Measurements from ENCODE around the gene RNF130. TPM values are rescaled to one million over a fixed set of nuclear protein-coding genes. Genes with fewer than 3 reads are reported as not detected.

Gene RNF130
- total and polyA plus RNA-seq, 9 of the 15 experiments (the other 6 are each of a cell fraction or from before 2014, with no cell fraction given): 5.8 to 39.4 (median 27.1) TPM

DNA sequence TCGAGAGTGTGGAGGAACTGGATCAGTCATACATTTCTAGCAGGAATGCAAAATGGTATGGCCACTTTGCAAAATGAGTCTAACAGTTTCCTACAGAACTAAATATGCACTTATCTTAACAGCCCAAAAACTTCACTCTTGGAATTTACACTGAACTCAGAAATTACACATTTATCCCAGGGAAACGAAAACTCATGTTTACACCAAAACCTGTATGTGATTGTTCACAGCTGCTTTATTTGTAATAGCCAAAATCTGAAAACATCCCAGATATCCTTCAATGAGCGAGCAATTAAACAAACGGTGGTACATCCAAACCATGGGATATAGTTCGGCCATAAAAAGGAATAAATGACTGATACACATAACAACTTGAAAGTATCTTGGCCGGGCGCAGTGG lies 62.0 kb downstream of the RNF130 start:
- H3K4me3 ChIP-seq: no peak overlapping the region
- H2AFZ ChIP-seq (ENCODE audit: low read depth, low read length): no peak overlapping the region
- H3K9me3 ChIP-seq (replicated peaks; ENCODE audit: control insufficient read depth, insufficient read depth, low read depth, low read length): no peaks in the 10 kb centered on the region
- no peak for FAIRE-seq
- DNase-seq (ENCODE audit: extremely low read depth in 1 of 4, low spot score in 3 of 4): no peak
- ChIA-PET POLR2A (no interaction called here), CTCF (ENCODE audit: low intra/inter-chr PET ratio) (no interaction called here)
- TF ChIP-seq WHSC1 (IDR thresholded peaks at IDR 0.05; ENCODE audit: low read length) (no peak), SMARCB1 (IDR thresholded peaks at IDR 0.05; ENCODE audit: insufficient read length, low read depth) (no peak), FOXA1 (IDR thresholded peaks at IDR 0.05; ENCODE audit: borderline replicate concordance) (no peak), CTBP1 (IDR thresholded peaks at IDR 0.05; ENCODE audit: borderline replicate concordance) (no peak), TGIF2 (CRISPR knock-in tag; IDR thresholded peaks at IDR 0.05) (no peak), ZNF77 (CRISPR knock-in tag; IDR thresholded peaks at IDR 0.05) (no peak), SP2 (IDR thresholded peaks at IDR 0.05; ENCODE audit: extremely low read depth, low read depth, low read length, poor library complexity, severe bottlenecking) (no peak), ZFP36 (IDR thresholded peaks at IDR 0.05; ENCODE audit: low read depth, low read length, partially characterized antibody) (no peak), KAT2B (IDR thresholded peaks at IDR 0.05; ENCODE audit: low read depth, low read length) (no peak), ZNF124 (CRISPR knock-in tag; IDR thresholded peaks at IDR 0.05) (no peak), ZBTB7A (IDR thresholded peaks at IDR 0.05; ENCODE audit: borderline replicate concordance, control insufficient read depth, low read depth, low read length) (no peak), MECOM (CRISPR knock-in tag; IDR thresholded peaks at IDR 0.05) (no peak), ZNF184 (CRISPR knock-in tag; IDR thresholded peaks at IDR 0.05) (no peak)
- TF ChIP-seq, protein P1, sequence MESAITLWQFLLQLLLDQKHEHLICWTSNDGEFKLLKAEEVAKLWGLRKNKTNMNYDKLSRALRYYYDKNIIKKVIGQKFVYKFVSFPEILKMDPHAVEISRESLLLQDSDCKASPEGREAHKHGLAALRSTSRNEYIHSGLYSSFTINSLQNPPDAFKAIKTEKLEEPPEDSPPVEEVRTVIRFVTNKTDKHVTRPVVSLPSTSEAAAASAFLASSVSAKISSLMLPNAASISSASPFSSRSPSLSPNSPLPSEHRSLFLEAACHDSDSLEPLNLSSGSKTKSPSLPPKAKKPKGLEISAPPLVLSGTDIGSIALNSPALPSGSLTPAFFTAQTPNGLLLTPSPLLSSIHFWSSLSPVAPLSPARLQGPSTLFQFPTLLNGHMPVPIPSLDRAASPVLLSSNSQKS (CRISPR knock-in tag; IDR thresholded peaks at IDR 0.05): no peak
- TF ChIP-seq, protein P2, sequence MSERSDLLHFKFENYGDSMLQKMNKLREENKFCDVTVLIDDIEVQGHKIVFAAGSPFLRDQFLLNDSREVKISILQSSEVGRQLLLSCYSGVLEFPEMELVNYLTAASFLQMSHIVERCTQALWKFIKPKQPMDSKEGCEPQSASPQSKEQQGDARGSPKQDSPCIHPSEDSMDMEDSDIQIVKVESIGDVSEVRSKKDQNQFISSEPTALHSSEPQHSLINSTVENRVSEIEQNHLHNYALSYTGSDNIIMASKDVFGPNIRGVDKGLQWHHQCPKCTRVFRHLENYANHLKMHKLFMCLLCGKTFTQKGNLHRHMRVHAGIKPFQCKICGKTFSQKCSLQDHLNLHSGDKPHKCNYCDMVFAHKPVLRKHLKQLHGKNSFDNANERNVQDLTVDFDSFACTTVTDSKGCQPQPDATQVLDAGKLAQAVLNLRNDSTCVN (CRISPR knock-in tag; IDR thresholded peaks at IDR 0.05): no peak
- TF ChIP-seq, protein P3, sequence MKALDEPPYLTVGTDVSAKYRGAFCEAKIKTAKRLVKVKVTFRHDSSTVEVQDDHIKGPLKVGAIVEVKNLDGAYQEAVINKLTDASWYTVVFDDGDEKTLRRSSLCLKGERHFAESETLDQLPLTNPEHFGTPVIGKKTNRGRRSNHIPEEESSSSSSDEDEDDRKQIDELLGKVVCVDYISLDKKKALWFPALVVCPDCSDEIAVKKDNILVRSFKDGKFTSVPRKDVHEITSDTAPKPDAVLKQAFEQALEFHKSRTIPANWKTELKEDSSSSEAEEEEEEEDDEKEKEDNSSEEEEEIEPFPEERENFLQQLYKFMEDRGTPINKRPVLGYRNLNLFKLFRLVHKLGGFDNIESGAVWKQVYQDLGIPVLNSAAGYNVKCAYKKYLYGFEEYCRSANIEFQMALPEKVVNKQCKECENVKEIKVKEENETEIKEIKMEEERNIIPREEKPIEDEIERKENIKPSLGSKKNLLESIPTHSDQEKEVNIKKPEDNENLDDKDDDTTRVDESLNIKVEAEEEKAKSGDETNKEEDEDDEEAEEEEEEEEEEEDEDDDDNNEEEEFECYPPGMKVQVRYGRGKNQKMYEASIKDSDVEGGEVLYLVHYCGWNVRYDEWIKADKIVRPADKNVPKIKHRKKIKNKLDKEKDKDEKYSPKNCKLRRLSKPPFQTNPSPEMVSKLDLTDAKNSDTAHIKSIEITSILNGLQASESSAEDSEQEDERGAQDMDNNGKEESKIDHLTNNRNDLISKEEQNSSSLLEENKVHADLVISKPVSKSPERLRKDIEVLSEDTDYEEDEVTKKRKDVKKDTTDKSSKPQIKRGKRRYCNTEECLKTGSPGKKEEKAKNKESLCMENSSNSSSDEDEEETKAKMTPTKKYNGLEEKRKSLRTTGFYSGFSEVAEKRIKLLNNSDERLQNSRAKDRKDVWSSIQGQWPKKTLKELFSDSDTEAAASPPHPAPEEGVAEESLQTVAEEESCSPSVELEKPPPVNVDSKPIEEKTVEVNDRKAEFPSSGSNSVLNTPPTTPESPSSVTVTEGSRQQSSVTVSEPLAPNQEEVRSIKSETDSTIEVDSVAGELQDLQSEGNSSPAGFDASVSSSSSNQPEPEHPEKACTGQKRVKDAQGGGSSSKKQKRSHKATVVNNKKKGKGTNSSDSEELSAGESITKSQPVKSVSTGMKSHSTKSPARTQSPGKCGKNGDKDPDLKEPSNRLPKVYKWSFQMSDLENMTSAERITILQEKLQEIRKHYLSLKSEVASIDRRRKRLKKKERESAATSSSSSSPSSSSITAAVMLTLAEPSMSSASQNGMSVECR (CRISPR knock-in tag; IDR thresholded peaks at IDR 0.05): no peak
- TF ChIP-seq, protein P4, sequence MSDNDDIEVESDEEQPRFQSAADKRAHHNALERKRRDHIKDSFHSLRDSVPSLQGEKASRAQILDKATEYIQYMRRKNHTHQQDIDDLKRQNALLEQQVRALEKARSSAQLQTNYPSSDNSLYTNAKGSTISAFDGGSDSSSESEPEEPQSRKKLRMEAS (CRISPR knock-in tag; IDR thresholded peaks at IDR 0.05): no peak
- H3K36me3 ChIP-seq (ENCODE audit: control insufficient read depth, insufficient read depth, low read length): peaks cover 2% of the 10 kb centered on the region; the same call in 1 of the 3 replicates
- BruUV-seq (replicated peaks): no TSS peak
- H3K79me2 ChIP-seq (ENCODE audit: control insufficient read depth, insufficient read depth, low read length): no peaks in the 10 kb centered on the region
- no peak overlapping the region for H3K27ac ChIP-seq (ENCODE audit: extremely low read depth, low read depth, low read length)
- H3K4me1 ChIP-seq (replicated peaks in 1 of 2; ENCODE audit: control insufficient read depth in 2 of 2, insufficient read depth in 2 of 2, low read length in 2 of 2): peaks cover 4 to 36% of the 10 kb centered on the region in 2 experiments
- no peaks in the 10 kb centered on the region for H3K27me3 ChIP-seq (ENCODE audit: control insufficient read depth in 2 of 2, insufficient read depth in 2 of 2, low read length in 2 of 2)
- in situ Hi-C loops (cut with MboI) (no loop called here), intact Hi-C loops (cut with micrococcal nuclease) (no loop called here)
- H3K9ac ChIP-seq (ENCODE audit: insufficient read depth in 1 of 2, low read depth in 2 of 2, low read length in 2 of 2): no peak overlapping the region
- H3K9me1 ChIP-seq (ENCODE audit: control insufficient read depth, insufficient read depth, low read length): no peaks in the 10 kb centered on the region
- H3K4me2 ChIP-seq (ENCODE audit: insufficient read depth, low read length): no peak overlapping the region
- ATAC-seq: no peak
- H4K20me1 ChIP-seq (replicated peaks; ENCODE audit: control insufficient read depth, insufficient read depth, low read length): no peaks in the 10 kb centered on the region
- 82% methylated on average over 7 of the region's 7 CpGs for WGBS (ENCODE audit: insufficient coverage, low coverage, missing lambda C conversion rate)
